Measurements from ENCODE around the gene CLN3. TPM values are rescaled to one million over a fixed set of nuclear protein-coding genes. Genes with fewer than 3 reads are reported as not detected.

The CLN3 gene
- total RNA-seq, 1 experiment from 2014 or later: 70.3 TPM

GRCh38 chr16:28482026-28482425 lies 9.8 kb downstream of the CLN3 start:
- no TSS peak for BruUV-seq (replicated peaks)
- Histone ChIP-seq H3K4me2 (no peak overlapping the region), H3K4me1 (replicated peaks; ENCODE audit: insufficient read depth) (no peaks in the 10 kb centered on the region), H3K4me3 (no peak overlapping the region), H3F3A (ENCODE audit: insufficient read depth, low read depth) (peaks cover 1% of the 10 kb centered on the region; the same call in 1 of the 2 replicates), H2AFZ (no peak overlapping the region), H3K9me2 (ENCODE audit: insufficient read depth) (no peaks in the 10 kb centered on the region), H3K36me3 (ENCODE audit: low read depth) (peaks cover 43% of the 10 kb centered on the region), H3K79me2 (ENCODE audit: low read depth) (no peaks in the 10 kb centered on the region), H3K27ac (no peak overlapping the region), H3K9me3 (ENCODE audit: insufficient read depth, low read depth) (no peaks in the 10 kb centered on the region), H4K20me1 (ENCODE audit: insufficient read depth) (no peaks in the 10 kb centered on the region), H3K27me3 (ENCODE audit: insufficient read depth, low read depth) (no peaks in the 10 kb centered on the region)
- TF ChIP-seq CTCF (conservative IDR thresholded peaks at IDR 0.05): no peak
- TF ChIP-seq EZH2 (IDR thresholded peaks at IDR 0.05; ENCODE audit: low read depth): no peak
- ChIA-PET POLR2A (ENCODE audit: unreplicated experiment) (no interaction called here), CTCF (no interaction called here)
- DNase-seq: no peak
- intact Hi-C loops (cut with micrococcal nuclease; ENCODE audit: unreplicated experiment): no loop called here

- no peak for TF ChIP-seq CTCF (conservative IDR thresholded peaks at IDR 0.05)
- no peak for TF ChIP-seq EZH2 (IDR thresholded peaks at IDR 0.05; ENCODE audit: low read depth)
- no peaks in the 10 kb centered on the region for H3K9me3 ChIP-seq (ENCODE audit: insufficient read depth, low read depth)
- no peaks in the 10 kb centered on the region for H3K79me2 ChIP-seq (ENCODE audit: low read depth)
- DNase-seq: no peak
- no peak overlapping the region for H3K4me2 ChIP-seq
- no peak overlapping the region for H3K4me3 ChIP-seq
- POLR2A ChIA-PET (ENCODE audit: unreplicated experiment): no interaction called here
- H3K27me3 ChIP-seq (ENCODE audit: insufficient read depth, low read depth): no peaks in the 10 kb centered on the region
- H4K20me1 ChIP-seq (ENCODE audit: insufficient read depth): no peaks in the 10 kb centered on the region; the same call in 1 of the 2 replicates
- H3K36me3 ChIP-seq (ENCODE audit: low read depth): peaks cover 46% of the 10 kb centered on the region
- CTCF ChIA-PET: no interaction called here
- no peaks in the 10 kb centered on the region for H3K9me2 ChIP-seq (ENCODE audit: insufficient read depth)
- no peak overlapping the region for H2AFZ ChIP-seq
- intact Hi-C loops (cut with micrococcal nuclease; ENCODE audit: unreplicated experiment): no loop called here
- H3F3A ChIP-seq (ENCODE audit: insufficient read depth, low read depth): peaks cover 29% of the 10 kb centered on the region
- H3K27ac ChIP-seq: no peak overlapping the region
- no TSS peak for BruUV-seq (replicated peaks)
- H3K4me1 ChIP-seq (replicated peaks; ENCODE audit: insufficient read depth): no peaks in the 10 kb centered on the region
Measured at GRCh38 chr16:28478506-28479180, 13.2 kb downstream of the CLN3 start.

- Histone ChIP-seq H3K4me1 (replicated peaks; ENCODE audit: insufficient read depth) (no peaks in the 10 kb centered on the region), H3K9me2 (ENCODE audit: insufficient read depth) (no peaks in the 10 kb centered on the region), H3K79me2 (ENCODE audit: low read depth) (no peaks in the 10 kb centered on the region), H3K4me3 (no peak overlapping the region), H4K20me1 (ENCODE audit: insufficient read depth) (no peaks in the 10 kb centered on the region; the same call in 1 of the 2 replicates), H3K27me3 (ENCODE audit: insufficient read depth, low read depth) (no peaks in the 10 kb centered on the region), H3K36me3 (ENCODE audit: low read depth) (peaks cover 42% of the 10 kb centered on the region), H3K9me3 (ENCODE audit: insufficient read depth, low read depth) (no peaks in the 10 kb centered on the region), H3K27ac (no peak overlapping the region), H3F3A (ENCODE audit: insufficient read depth, low read depth) (peaks cover 29% of the 10 kb centered on the region), H2AFZ (no peak overlapping the region), H3K4me2 (no peak overlapping the region)
- CTCF ChIA-PET: no interaction called here
- TF ChIP-seq EZH2 (IDR thresholded peaks at IDR 0.05; ENCODE audit: low read depth): no peak
- TF ChIP-seq CTCF (conservative IDR thresholded peaks at IDR 0.05): no peak
- POLR2A ChIA-PET (ENCODE audit: unreplicated experiment): no interaction called here
- intact Hi-C loops (cut with micrococcal nuclease; ENCODE audit: unreplicated experiment): no loop called here
- DNase-seq: no peak
- no TSS peak for BruUV-seq (replicated peaks)
Measured at GRCh38 chr16:28477311-28477920, 14.5 kb downstream of the CLN3 start.
